ENCODE measurements around the gene CRYGS. TPM values are rescaled to one million over a fixed set of nuclear protein-coding genes. Genes with fewer than 3 reads are reported as not detected.

CRYGS gene
- total RNA-seq, 1 donor from 2014 or later = 7.8 TPM

GRCh38 chr3:186496635-186497034 lies 47.5 kb downstream of the CRYGS start:
- DNase-seq (ENCODE audit: extremely low spot score, unreplicated experiment) = no peak
- H3K9me3 Mint-ChIP-seq = peaks cover 6% of the 10 kb centered on the region

GRCh38 chr3:186496016-186496415 lies 48.2 kb downstream of the CRYGS start:
- Mint-ChIP-seq H3K9me3 (peaks cover 6% of the 10 kb centered on the region), H3K4me3 (no peak overlapping the region), H3K27me3 (peaks cover 9% of the 10 kb centered on the region), H3K4me1 (ENCODE audit: unreplicated experiment) (peaks cover 12% of the 10 kb centered on the region), H3K36me3 (no peaks in the 10 kb centered on the region), H3K27ac (peak overlapping the region; percentile 52)
- TF ChIP-seq CTCF (conservative IDR thresholded peaks at IDR 0.05) = no peak
- no peak for DNase-seq (ENCODE audit: extremely low spot score, unreplicated experiment)

More at GRCh38 chr3:186496635-186497034, 47.5 kb downstream of the CRYGS start:
- peaks cover 12% of the 10 kb centered on the region for H3K4me1 Mint-ChIP-seq (ENCODE audit: unreplicated experiment)
- TF ChIP-seq CTCF (conservative IDR thresholded peaks at IDR 0.05) = no peak
- no peak overlapping the region for H3K4me3 Mint-ChIP-seq
- H3K36me3 Mint-ChIP-seq = no peaks in the 10 kb centered on the region
- H3K27me3 Mint-ChIP-seq = peaks cover 9% of the 10 kb centered on the region
- no peak overlapping the region for H3K27ac Mint-ChIP-seq

- Mint-ChIP-seq H3K4me3 (no peak overlapping the region), H3K9me3 (no peaks in the 10 kb centered on the region)
- no peak for DNase-seq (ENCODE audit: extremely low spot score, unreplicated experiment)
Measured at GRCh38 chr3:186493525-186494255, 50.5 kb downstream of the CRYGS start.

GRCh38 chr3:186492385-186492984 lies 51.7 kb downstream of the CRYGS start:
- H3K36me3 Mint-ChIP-seq = no peaks in the 10 kb centered on the region
- TF ChIP-seq CTCF (conservative IDR thresholded peaks at IDR 0.05) = no peak
- H3K27me3 Mint-ChIP-seq = peaks cover 13% of the 10 kb centered on the region

More at GRCh38 chr3:186493525-186494255, 50.5 kb downstream of the CRYGS start:
- no peak overlapping the region for H3K27ac Mint-ChIP-seq
- H3K4me1 Mint-ChIP-seq (ENCODE audit: unreplicated experiment) = peaks cover 12% of the 10 kb centered on the region
- TF ChIP-seq CTCF (conservative IDR thresholded peaks at IDR 0.05) = no peak
- H3K27me3 Mint-ChIP-seq = peaks cover 13% of the 10 kb centered on the region
- H3K36me3 Mint-ChIP-seq = no peaks in the 10 kb centered on the region

GRCh38 chr3:186489507-186489906 lies 54.7 kb downstream of the CRYGS start:
- H3K27ac Mint-ChIP-seq = no peak overlapping the region
- no peaks in the 10 kb centered on the region for H3K9me3 Mint-ChIP-seq
- peaks cover 13% of the 10 kb centered on the region for H3K27me3 Mint-ChIP-seq
- no peaks in the 10 kb centered on the region for H3K36me3 Mint-ChIP-seq
- no peak for TF ChIP-seq CTCF (conservative IDR thresholded peaks at IDR 0.05)
- H3K4me1 Mint-ChIP-seq (ENCODE audit: unreplicated experiment) = peaks cover 12% of the 10 kb centered on the region
- no peak overlapping the region for H3K4me3 Mint-ChIP-seq
- no peak for DNase-seq (ENCODE audit: extremely low spot score, unreplicated experiment)

More at GRCh38 chr3:186492385-186492984, 51.7 kb downstream of the CRYGS start:
- DNase-seq (ENCODE audit: extremely low spot score, unreplicated experiment) = no peak
- H3K9me3 Mint-ChIP-seq = no peaks in the 10 kb centered on the region
- H3K4me3 Mint-ChIP-seq = no peak overlapping the region
- peaks cover 16% of the 10 kb centered on the region for H3K4me1 Mint-ChIP-seq (ENCODE audit: unreplicated experiment)
- no peak overlapping the region for H3K27ac Mint-ChIP-seq

Other genes with a start within 250 kb of the CRYGS start
- gene DGKG, start 182.1 kb downstream of the CRYGS start, total RNA-seq (ENCODE audit: low replicate concordance) = 1.5 and 11.6 TPM in 2 replicates
- 11.0 and 16.6 TPM in 2 replicates for gene TBCCD1, start 23.0 kb upstream of the CRYGS start, total RNA-seq (ENCODE audit: low replicate concordance)
- gene DNAJB11, start 26.3 kb upstream of the CRYGS start, total RNA-seq (ENCODE audit: low replicate concordance) = 63.4 and 68.5 TPM in 2 replicates
- gene AHSG, start 68.7 kb upstream of the CRYGS start, total RNA-seq (ENCODE audit: low replicate concordance) = 0.27 and 0.74 TPM in 2 replicates
- not detected in 2 replicates for gene FETUB, start 96.0 kb upstream of the CRYGS start, total RNA-seq (ENCODE audit: low replicate concordance)
- gene HRG, start 121.6 kb upstream of the CRYGS start, total RNA-seq (ENCODE audit: low replicate concordance) = not detected in 2 replicates
- not detected in 2 replicates for gene KNG1, start 173.0 kb upstream of the CRYGS start, total RNA-seq (ENCODE audit: low replicate concordance)
- 477 and 480 TPM in 2 replicates for gene EIF4A2, start 239.2 kb upstream of the CRYGS start, total RNA-seq (ENCODE audit: low replicate concordance)

Measured in type B pancreatic cell (in vitro differentiated cells).